ENCODE results near the gene KRT72. TPM values are rescaled to one million over a fixed set of nuclear protein-coding genes. Genes with fewer than 3 reads are reported as not detected.
A peak's percentile ranks its signal among the peaks of the same experiment; 100 is the strongest.

Gene KRT72
- total RNA-seq, 1 donor = not detected

- no peaks in the 10 kb centered on the region for H3K36me3 ChIP-seq (ENCODE audit: insufficient read depth, low read length)
- H4K20me1 ChIP-seq (ENCODE audit: insufficient read depth, low read length) = peaks cover 3% of the 10 kb centered on the region
- no peak overlapping the region for H3K4me2 ChIP-seq (ENCODE audit: insufficient read depth, low read length)
- TF ChIP-seq CTCF (IDR thresholded peaks at IDR 0.05; ENCODE audit: extremely low read depth, low read depth, low read length) = no peak
- no peak overlapping the region for H3K27ac ChIP-seq (ENCODE audit: low read depth, low read length)
- H2AFZ ChIP-seq (ENCODE audit: low read length) = no peak overlapping the region
- peak; percentile 38 for DNase-seq (ENCODE audit: insufficient read length, low spot score, missing footprints)
- H3K4me1 ChIP-seq (ENCODE audit: insufficient read depth, low read length) = no peaks in the 10 kb centered on the region
- no peaks in the 10 kb centered on the region for H3K79me2 ChIP-seq (ENCODE audit: insufficient read depth, low read length)
- H3K27me3 ChIP-seq (ENCODE audit: insufficient read depth, low read length) = peaks cover 50% of the 10 kb centered on the region
- H3K4me3 ChIP-seq (ENCODE audit: insufficient read depth, low read length) = no peak overlapping the region
- no peaks in the 10 kb centered on the region for H3K9me3 ChIP-seq (ENCODE audit: low read depth, low read length)
Measured at GRCh38 chr12:52552055-52552454, 49.2 kb downstream of the KRT72 start.

GRCh38 chr12:52551216-52551865 lies 49.9 kb downstream of the KRT72 start:
- no peak overlapping the region for H3K27ac ChIP-seq (ENCODE audit: low read depth, low read length)
- H3K9me3 ChIP-seq (ENCODE audit: low read depth, low read length) = no peaks in the 10 kb centered on the region
- peaks cover 3% of the 10 kb centered on the region for H4K20me1 ChIP-seq (ENCODE audit: insufficient read depth, low read length)
- H3K4me2 ChIP-seq (ENCODE audit: insufficient read depth, low read length) = no peak overlapping the region
- no peaks in the 10 kb centered on the region for H3K79me2 ChIP-seq (ENCODE audit: insufficient read depth, low read length)
- H2AFZ ChIP-seq (ENCODE audit: low read length) = no peak overlapping the region
- no peak overlapping the region for H3K4me3 ChIP-seq (ENCODE audit: insufficient read depth, low read length)
- H3K27me3 ChIP-seq (ENCODE audit: insufficient read depth, low read length) = peaks cover 45% of the 10 kb centered on the region
- no peak for TF ChIP-seq CTCF (IDR thresholded peaks at IDR 0.05; ENCODE audit: extremely low read depth, low read depth, low read length)
- H3K4me1 ChIP-seq (ENCODE audit: insufficient read depth, low read length) = no peaks in the 10 kb centered on the region
- peak; percentile 8 for DNase-seq (ENCODE audit: insufficient read length, low spot score, missing footprints)
- no peaks in the 10 kb centered on the region for H3K36me3 ChIP-seq (ENCODE audit: insufficient read depth, low read length)

- Histone ChIP-seq H3K79me2 (ENCODE audit: insufficient read depth, low read length) (no peaks in the 10 kb centered on the region), H3K4me3 (ENCODE audit: insufficient read depth, low read length) (no peak overlapping the region), H3K4me1 (ENCODE audit: insufficient read depth, low read length) (no peaks in the 10 kb centered on the region), H3K27ac (ENCODE audit: low read depth, low read length) (no peak overlapping the region), H3K4me2 (ENCODE audit: insufficient read depth, low read length) (no peak overlapping the region), H3K36me3 (ENCODE audit: insufficient read depth, low read length) (no peaks in the 10 kb centered on the region), H4K20me1 (ENCODE audit: insufficient read depth, low read length) (peaks cover 3% of the 10 kb centered on the region), H3K27me3 (ENCODE audit: insufficient read depth, low read length) (peaks cover 33% of the 10 kb centered on the region), H3K9me3 (ENCODE audit: low read depth, low read length) (no peaks in the 10 kb centered on the region), H2AFZ (ENCODE audit: low read length) (no peak overlapping the region)
- no peak for TF ChIP-seq CTCF (IDR thresholded peaks at IDR 0.05; ENCODE audit: extremely low read depth, low read depth, low read length)
- DNase-seq (ENCODE audit: insufficient read length, low spot score, missing footprints) = no peak
Measured at GRCh38 chr12:52546126-52546525, 55.1 kb downstream of the KRT72 start.

GRCh38 chr12:52543985-52544883 lies 57.0 kb downstream of the KRT72 start:
- no peaks in the 10 kb centered on the region for H4K20me1 ChIP-seq (ENCODE audit: insufficient read depth, low read length)
- TF ChIP-seq CTCF (IDR thresholded peaks at IDR 0.05; ENCODE audit: extremely low read depth, low read depth, low read length) = peak; percentile 26
- no peaks in the 10 kb centered on the region for H3K79me2 ChIP-seq (ENCODE audit: insufficient read depth, low read length)
- H2AFZ ChIP-seq (ENCODE audit: low read length) = no peak overlapping the region
- no peak overlapping the region for H3K27ac ChIP-seq (ENCODE audit: low read depth, low read length)
- no peaks in the 10 kb centered on the region for H3K9me3 ChIP-seq (ENCODE audit: low read depth, low read length)
- peak; percentile 93 for DNase-seq (ENCODE audit: insufficient read length, low spot score, missing footprints)
- H3K27me3 ChIP-seq (ENCODE audit: insufficient read depth, low read length) = peaks cover 17% of the 10 kb centered on the region
- H3K4me1 ChIP-seq (ENCODE audit: insufficient read depth, low read length) = no peaks in the 10 kb centered on the region
- H3K4me2 ChIP-seq (ENCODE audit: insufficient read depth, low read length) = peak overlapping the region; percentile 23
- no peak overlapping the region for H3K4me3 ChIP-seq (ENCODE audit: insufficient read depth, low read length)
- H3K36me3 ChIP-seq (ENCODE audit: insufficient read depth, low read length) = no peaks in the 10 kb centered on the region

Data from osteoblast (primary cell).